HG03025 (cell line): ENCODE data around the gene SOWAHC.
"Not testable (repeated sequence)": the region's sequence is repeated elsewhere in the genome, so short reads cannot be mapped to it uniquely, and the experiment has no call there.

Source experiments
- ATAC-seq: cut with Tn5 transposase; IDR thresholded peaks from one replicate; pipeline ENCODE4 v1.9.1; 2021; ENCODE audit warnings: mild to moderate bottlenecking, moderate library complexity; ENCODE audit not compliant: unreplicated experiment, low FRiP score

The SOWAHC gene

DNA sequence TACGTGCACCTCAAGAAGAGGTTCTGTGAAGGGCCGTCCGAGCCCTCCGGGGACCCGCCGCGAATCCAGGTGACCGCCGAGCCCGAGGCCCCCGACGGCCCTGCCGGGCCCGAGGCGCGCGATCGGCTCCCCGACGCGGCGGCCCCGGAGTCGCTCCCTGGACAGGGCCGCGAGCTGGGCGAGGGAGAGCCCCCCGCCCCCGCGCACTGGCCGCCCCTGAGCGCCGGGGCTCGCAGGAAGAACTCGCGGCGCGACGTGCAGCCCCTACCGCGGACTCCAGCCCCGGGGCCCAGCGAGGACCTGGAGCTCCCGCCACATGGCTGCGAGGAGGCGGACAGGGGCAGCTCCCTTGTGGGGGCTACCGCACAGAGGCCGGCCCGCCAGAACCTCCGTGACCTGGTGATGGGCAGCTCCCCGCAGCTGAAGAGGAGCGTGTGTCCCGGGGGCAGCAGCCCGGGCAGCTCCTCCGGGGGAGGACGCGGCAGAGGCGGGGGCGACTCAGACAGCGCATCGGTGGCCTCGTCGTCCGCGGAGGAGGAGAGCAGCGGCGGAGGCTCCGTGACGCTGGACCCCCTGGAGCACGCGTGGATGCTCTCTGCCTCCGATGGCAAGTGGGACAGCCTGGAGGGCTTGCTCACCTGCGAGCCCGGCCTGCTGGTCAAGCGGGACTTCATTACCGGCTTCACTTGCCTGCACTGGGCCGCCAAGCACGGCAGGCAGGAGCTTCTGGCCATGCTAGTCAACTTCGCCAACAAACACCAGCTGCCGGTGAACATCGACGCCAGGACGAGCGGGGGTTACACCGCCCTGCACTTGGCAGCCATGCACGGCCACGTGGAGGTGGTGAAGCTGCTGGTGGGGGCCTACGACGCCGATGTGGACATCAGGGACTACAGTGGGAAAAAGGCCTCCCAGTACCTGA is 812 bp downstream of the SOWAHC start:
- ATAC-seq, result no peak

GRCh38 chr2:109615637-109616144 is 1.5 kb downstream of the SOWAHC start:
- no peak for ATAC-seq

- no peak for ATAC-seq
Measured at GRCh38 chr2:109616184-109616583, 2.0 kb downstream of the SOWAHC start.

GRCh38 chr2:109619032-109619615 is 5.0 kb downstream of the SOWAHC start:
- no peak for ATAC-seq

DNA sequence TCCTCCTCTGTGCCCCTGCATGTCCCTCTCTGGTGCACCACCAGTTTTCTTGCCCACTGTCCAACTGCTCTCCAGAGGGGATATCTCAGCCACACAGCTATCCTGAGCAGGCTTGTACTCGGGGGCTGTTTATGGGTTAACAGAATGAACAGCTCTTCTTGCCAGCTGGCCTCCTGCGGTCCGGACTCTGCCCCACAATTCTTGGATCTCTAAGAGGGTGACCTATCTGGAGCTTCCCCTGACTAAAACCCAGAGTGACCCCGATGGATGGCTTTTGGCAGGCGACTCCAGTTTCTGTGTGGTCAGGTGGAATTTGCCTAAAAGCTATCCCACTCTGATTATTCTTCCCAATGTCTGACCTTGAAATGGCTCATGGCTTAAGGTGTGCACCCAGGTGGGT is 9.1 kb downstream of the SOWAHC start:
- no peak for ATAC-seq

GRCh38 chr2:109623923-109624322 is 9.8 kb downstream of the SOWAHC start:
- ATAC-seq, result no peak

DNA sequence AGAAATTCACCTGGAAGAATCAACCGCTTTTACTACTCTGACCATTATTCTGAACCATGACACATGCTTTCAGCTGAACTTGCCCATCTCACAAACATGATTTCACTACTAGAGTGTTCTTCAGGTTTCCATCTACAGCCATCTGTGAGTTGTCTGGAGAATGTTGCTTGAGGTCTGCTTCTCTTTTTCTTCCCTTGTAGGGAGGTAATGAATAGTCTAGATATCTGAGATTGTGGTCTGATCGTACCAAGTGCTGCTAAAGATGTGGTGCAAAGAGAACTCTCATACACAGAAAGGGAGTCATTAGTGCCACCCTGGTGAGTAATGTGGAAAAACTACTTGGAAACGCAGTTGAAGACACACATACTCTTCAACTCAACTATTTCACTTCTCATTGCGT is 10.2 kb downstream of the SOWAHC start:
- no peak for ATAC-seq

- ATAC-seq, result not testable (repeated sequence)
Measured at GRCh38 chr2:109628321-109628720, 14.2 kb downstream of the SOWAHC start.

GRCh38 chr2:109629867-109630266 is 15.7 kb downstream of the SOWAHC start:
- ATAC-seq, result no peak

DNA sequence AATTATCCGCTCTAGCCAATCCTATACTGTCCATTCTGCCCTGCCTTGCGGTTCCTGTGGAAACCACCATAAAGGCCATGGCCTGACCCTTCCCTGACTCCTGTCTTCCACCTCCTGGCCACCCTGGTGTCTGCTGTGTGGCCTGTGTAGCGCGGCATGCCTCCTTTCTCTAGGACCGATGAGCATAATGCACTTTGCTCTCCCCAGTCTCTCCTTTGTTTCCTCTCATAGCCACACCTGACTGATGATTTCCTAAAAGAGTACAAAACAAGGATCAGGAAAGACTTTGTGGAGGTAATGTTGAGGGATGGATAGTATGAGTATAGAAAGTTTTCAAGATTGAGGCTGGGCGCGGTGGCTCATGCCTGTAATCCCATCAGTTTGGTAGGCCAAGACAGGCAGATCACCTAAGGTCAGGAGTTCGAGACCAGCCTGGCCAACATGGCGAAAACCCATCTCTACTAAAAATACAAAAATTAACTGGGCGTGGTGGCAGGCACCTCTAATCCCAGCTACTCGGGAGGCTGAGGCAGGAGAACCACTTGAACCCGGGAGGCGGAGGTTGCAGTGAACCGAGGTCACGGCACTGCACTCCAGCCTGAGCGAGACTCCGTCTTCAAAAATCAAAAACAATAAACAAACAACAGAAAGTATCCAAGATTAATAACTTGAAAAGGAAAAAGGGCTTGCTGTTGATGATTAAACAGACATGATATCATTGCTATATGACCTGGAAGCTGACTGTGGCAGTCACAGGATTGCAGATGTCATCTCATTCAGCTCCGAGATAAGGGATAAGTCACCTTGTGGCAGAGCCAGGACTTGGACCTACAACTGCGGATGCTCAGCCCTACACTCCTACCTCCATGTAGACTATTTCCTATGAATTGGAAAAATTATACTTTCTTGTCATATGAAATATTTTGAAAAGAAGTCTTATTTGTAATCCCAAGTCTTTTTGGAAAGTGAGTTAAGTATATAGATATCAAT is 16.6 kb downstream of the SOWAHC start:
- no peak for ATAC-seq

- no peak for ATAC-seq
Measured at GRCh38 chr2:109631741-109632140, 17.6 kb downstream of the SOWAHC start.

DNA sequence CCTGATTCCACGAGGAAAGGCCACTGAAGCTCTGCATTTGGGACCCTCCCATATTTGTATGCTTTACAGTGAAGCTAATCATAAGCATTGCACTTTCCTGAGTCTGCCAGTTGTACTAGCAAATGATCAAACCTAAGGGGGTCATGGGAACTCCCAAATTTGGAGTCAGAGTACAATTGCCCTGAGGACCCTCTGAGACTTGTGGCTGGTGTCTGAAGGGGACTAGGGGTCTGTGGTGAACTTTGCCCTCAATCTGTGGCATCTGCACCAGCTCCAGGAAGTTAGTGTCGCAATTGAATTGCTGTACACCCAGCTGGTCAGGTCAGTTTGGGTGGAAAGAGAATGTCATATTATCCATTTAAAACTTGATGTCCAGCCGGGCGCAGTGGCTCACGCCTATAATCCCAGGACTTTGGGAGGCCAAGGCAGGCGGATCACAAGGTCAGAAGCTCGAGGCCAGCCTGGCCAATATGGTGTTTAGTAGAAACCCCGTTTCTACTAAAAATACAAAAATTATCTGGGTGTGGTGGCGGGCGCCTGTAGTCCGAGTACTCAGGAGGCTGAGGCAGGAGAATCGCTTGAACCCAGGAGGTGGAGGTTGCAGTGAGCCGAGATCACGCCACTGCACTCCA is 18.1 kb downstream of the SOWAHC start:
- ATAC-seq, result no peak

GRCh38 chr2:109633284-109633961 is 19.3 kb downstream of the SOWAHC start:
- ATAC-seq, result no peak

GRCh38 chr2:109635426-109636304 is 21.5 kb downstream of the SOWAHC start:
- no peak for ATAC-seq

DNA sequence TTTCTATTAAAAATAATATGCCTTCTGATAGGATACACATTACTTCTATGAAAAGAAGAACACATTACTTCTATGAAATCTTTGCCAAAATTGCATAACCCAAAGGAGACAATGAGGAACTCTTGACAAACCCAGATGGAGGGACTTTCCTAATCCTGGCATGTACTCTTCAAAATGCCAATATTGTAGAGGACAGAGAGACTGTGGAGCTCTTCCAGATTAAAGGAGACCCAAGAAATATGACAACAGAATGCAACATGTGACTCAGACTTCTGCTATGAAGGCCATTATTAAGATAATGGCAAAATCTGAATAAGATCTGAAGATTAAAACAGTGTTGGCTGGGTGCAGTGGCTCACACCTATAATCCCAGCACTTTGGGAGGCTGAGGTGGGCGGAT is 22.2 kb downstream of the SOWAHC start:
- ATAC-seq, result no peak

GRCh38 chr2:109637749-109638570 is 23.8 kb downstream of the SOWAHC start:
- peak; percentile 91 for ATAC-seq

DNA sequence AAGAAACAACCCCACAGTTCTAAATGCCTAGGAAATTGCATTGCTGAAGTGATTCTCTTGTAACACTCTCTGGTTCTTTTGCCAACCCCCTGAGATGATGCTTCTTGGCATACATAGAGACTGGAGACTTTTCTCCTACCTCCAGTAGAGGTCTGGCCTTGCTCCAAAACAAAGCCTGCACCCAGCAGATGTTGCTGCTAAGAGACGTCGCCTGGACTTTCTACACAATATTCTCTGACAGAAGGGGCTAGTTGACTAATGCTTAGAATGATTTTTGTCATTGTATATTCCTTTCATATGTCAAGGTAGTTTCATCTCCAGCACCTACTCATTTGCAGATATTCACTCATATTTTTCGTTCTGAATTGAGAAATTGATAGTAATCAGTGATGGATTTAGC is 24.6 kb downstream of the SOWAHC start:
- ATAC-seq, result no peak

DNA sequence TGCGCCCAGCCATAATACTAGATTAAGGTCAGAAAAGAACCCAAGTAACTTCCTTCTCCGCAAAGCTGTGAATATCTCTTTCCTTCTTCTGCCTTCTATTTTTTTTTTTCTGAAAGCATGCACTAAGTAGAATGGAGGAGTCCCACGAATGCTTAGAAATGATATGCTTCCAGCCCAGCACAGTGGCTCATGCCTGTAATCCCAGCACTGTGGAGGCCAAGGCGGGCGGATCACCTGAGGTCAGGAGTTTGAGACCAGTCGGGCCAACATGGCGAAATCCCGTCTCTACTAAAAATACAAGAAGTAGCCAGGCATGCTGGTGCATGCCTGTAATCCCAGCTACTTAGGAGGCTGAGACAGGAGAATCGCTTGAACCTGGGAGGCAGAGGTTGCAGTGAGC is 25.8 kb downstream of the SOWAHC start:
- not testable (repeated sequence) for ATAC-seq
